Lower lobe of right lung (tissue), 2 donors: ENCODE data around the gene ACSL3. TPM values are rescaled to one million over a fixed set of nuclear protein-coding genes. Genes with fewer than 3 reads are reported as not detected.
A peak's percentile ranks its signal among the peaks of the same experiment; 100 is the strongest.

Experiments used
- ATAC-seq, 2 donors: fragments of 200-7000 bp; cut with Tn5 transposase; one replicate each; pipeline ENCODE4 v1.9.1; 2020 to 2022; ENCODE audit warnings: mild to moderate bottlenecking in 2 of 2, moderate library complexity in 2 of 2
- DNase-seq: peaks from one replicate; pipeline ENCODE4 v3.0.0-alpha.2; 2020
- H3K27ac ChIP-seq: fragments of 200-600 bp; one replicate; pipeline ENCODE4 v1.8.0; 2022
- H3K27me3 ChIP-seq: fragments of 200-600 bp; one replicate; pipeline ENCODE4 v1.8.0; 2022; ENCODE audit warnings: low read depth
- H3K36me3 ChIP-seq: fragments of 200-600 bp; one replicate; pipeline ENCODE4 v1.8.0; 2022; ENCODE audit warnings: mild to moderate bottlenecking
- H3K4me1 ChIP-seq: fragments of 200-600 bp; one replicate; pipeline ENCODE4 v1.8.0; 2022
- H3K4me3 ChIP-seq: fragments of 200-600 bp; one replicate; pipeline ENCODE4 v1.8.0; 2022; ENCODE audit warnings: mild to moderate bottlenecking
- H3K9me3 ChIP-seq: fragments of 200-600 bp; one replicate; pipeline ENCODE4 v1.8.0; 2022
- intact Hi-C: fragments of 100-400 bp; cut with DNase I; formaldehyde crosslinking; loops from one replicate; pipeline ENCODE4 v1.11.0; 2022
- total RNA-seq: library from RNA; stranded (reverse); fragmentation: NEBNext Ultra II Directional; extraction: Animal tissue kit (Norgen Biotek cat#: 25700); gene quantifications from one replicate; pipeline ENCODE4 v1.2.1, GENCODE V29; 2021
- TF ChIP-seq, protein P1 (sequence below): fragments of 200-600 bp; IDR thresholded peaks from one replicate; pipeline ENCODE4 v1.8.0; 2022; ENCODE audit warnings: antibody characterized with exemption, mild to moderate bottlenecking
- donor health status: DM: no; HTN: yes; CAD: no; lungs with severe emphysema.

The ACSL3 gene
- total RNA-seq, 1 donor from 2014 or later, result 74.2 TPM

GRCh38 chr2:222878301-222878876 is 17.6 kb downstream of the ACSL3 start:
- Histone ChIP-seq H3K9me3 (no peaks in the 10 kb centered on the region), H3K4me3 (no peak overlapping the region), H3K27ac (no peak overlapping the region), H3K27me3 (no peaks in the 10 kb centered on the region), H3K4me1 (peaks cover 38% of the 10 kb centered on the region), H3K36me3 (no peaks in the 10 kb centered on the region)
- peak; percentile 73 to 94 for ATAC-seq
- TF ChIP-seq, protein P1, sequence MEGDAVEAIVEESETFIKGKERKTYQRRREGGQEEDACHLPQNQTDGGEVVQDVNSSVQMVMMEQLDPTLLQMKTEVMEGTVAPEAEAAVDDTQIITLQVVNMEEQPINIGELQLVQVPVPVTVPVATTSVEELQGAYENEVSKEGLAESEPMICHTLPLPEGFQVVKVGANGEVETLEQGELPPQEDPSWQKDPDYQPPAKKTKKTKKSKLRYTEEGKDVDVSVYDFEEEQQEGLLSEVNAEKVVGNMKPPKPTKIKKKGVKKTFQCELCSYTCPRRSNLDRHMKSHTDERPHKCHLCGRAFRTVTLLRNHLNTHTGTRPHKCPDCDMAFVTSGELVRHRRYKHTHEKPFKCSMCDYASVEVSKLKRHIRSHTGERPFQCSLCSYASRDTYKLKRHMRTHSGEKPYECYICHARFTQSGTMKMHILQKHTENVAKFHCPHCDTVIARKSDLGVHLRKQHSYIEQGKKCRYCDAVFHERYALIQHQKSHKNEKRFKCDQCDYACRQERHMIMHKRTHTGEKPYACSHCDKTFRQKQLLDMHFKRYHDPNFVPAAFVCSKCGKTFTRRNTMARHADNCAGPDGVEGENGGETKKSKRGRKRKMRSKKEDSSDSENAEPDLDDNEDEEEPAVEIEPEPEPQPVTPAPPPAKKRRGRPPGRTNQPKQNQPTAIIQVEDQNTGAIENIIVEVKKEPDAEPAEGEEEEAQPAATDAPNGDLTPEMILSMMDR, result no peak
- intact Hi-C loops, result no loop called here
- no peak for DNase-seq

- H3K27ac ChIP-seq, result no peak overlapping the region
These were observed 18.2 kb downstream of the ACSL3 start for GRCh38 chr2:222878877-222879603.

DNA sequence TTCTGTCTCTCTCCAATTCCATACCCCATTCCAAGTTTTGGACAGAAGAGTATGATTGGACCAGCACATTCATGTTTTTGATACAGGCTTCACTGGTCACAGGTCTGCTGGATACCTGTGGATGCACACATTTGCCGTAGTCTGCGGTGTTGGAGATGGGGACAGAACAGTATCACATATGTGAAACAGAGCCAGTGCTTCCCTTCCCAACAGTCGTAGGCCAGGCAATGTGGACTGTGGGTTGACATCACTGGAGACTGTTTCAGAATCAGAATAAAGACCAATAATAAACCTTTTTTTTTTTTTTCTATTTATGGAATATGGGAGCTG is 18.7 kb downstream of the ACSL3 start:
- intact Hi-C loops, result no loop called here
- Histone ChIP-seq H3K27me3 (no peaks in the 10 kb centered on the region), H3K36me3 (no peaks in the 10 kb centered on the region), H3K9me3 (no peaks in the 10 kb centered on the region), H3K27ac (no peak overlapping the region), H3K4me1 (peaks cover 49% of the 10 kb centered on the region), H3K4me3 (no peak overlapping the region)
- TF ChIP-seq, protein P1, result no peak
- DNase-seq (no peak), ATAC-seq (no peak)

More at GRCh38 chr2:222878877-222879603, 18.2 kb downstream of the ACSL3 start:
- no peaks in the 10 kb centered on the region for H3K36me3 ChIP-seq
- ATAC-seq, result peak; percentile 71 to 86
- DNase-seq, result no peak
- no peak overlapping the region for H3K4me3 ChIP-seq
- H3K27me3 ChIP-seq, result no peaks in the 10 kb centered on the region
- TF ChIP-seq, protein P1, result no peak
- no peaks in the 10 kb centered on the region for H3K9me3 ChIP-seq
- peaks cover 44% of the 10 kb centered on the region for H3K4me1 ChIP-seq
- intact Hi-C loops, result no loop called here

GRCh38 chr2:222882484-222882928 is 21.7 kb downstream of the ACSL3 start:
- Histone ChIP-seq H3K9me3 (no peaks in the 10 kb centered on the region), H3K4me3 (no peak overlapping the region), H3K27me3 (no peaks in the 10 kb centered on the region), H3K27ac (no peak overlapping the region), H3K4me1 (peaks cover 52% of the 10 kb centered on the region), H3K36me3 (no peaks in the 10 kb centered on the region)
- DNase-seq (no peak), ATAC-seq (no peak)
- TF ChIP-seq, protein P1, result no peak
- intact Hi-C loops, result no loop called here

GRCh38 chr2:222883420-222883819 is 22.6 kb downstream of the ACSL3 start:
- DNase-seq, result no peak
- Histone ChIP-seq H3K4me3 (no peak overlapping the region), H3K4me1 (peaks cover 43% of the 10 kb centered on the region), H3K9me3 (no peaks in the 10 kb centered on the region), H3K27me3 (no peaks in the 10 kb centered on the region), H3K36me3 (no peaks in the 10 kb centered on the region), H3K27ac (peak overlapping the region; percentile 0)
- ATAC-seq, result no peak
- intact Hi-C loops, result no loop called here
- TF ChIP-seq, protein P1, result no peak
